ENCODE data around the gene USP25. TPM values are rescaled to one million over a fixed set of nuclear protein-coding genes. Genes with fewer than 3 reads are reported as not detected.

The USP25 gene
- total RNA-seq, 4 donors from 2014 or later = 33.5 to 85.8 (median 53.2) TPM

DNA sequence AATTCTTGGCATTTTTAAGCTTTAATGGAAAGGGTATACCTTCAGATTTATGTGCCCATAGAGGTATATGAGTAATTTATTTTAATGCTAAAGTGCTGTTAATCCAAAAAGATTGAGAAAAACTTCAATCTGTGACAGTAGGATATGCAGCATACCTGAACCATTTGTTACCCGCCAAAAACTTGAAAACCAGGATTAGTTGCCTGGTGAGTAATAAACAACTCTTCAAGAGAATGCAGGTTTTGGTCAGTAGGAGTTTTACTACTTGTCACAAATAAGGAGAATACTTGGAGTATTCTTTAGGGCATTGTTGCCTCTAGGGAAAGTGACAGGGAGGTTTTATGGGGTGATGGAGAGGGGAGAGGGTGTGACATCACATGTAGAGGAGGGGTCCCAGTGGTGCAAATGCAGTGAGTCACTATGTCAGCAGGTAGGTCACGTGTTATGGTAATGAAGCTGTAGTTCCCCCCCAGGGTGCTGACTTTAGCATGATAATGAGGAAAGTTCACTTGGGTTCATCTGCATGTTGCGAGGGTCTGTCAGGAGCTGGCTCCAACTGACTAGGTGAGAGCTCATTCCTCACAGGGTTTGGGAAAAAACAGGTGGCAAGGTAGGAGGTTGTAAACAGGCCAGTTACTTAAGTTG is 23.1 kb downstream of the USP25 start:
- Histone ChIP-seq H3K4me3 (no peak overlapping the region), H3K27ac (no peak overlapping the region), H3K4me1 (peaks cover 0 to 45% (median 6%) of the 10 kb centered on the region in 4 donors), H3K27me3 (no peaks in the 10 kb centered on the region), H3K36me3 (no peaks in the 10 kb centered on the region), H3K9me3 (no peaks in the 10 kb centered on the region)
- DNase-seq = no peak
- TF ChIP-seq, protein P1, sequence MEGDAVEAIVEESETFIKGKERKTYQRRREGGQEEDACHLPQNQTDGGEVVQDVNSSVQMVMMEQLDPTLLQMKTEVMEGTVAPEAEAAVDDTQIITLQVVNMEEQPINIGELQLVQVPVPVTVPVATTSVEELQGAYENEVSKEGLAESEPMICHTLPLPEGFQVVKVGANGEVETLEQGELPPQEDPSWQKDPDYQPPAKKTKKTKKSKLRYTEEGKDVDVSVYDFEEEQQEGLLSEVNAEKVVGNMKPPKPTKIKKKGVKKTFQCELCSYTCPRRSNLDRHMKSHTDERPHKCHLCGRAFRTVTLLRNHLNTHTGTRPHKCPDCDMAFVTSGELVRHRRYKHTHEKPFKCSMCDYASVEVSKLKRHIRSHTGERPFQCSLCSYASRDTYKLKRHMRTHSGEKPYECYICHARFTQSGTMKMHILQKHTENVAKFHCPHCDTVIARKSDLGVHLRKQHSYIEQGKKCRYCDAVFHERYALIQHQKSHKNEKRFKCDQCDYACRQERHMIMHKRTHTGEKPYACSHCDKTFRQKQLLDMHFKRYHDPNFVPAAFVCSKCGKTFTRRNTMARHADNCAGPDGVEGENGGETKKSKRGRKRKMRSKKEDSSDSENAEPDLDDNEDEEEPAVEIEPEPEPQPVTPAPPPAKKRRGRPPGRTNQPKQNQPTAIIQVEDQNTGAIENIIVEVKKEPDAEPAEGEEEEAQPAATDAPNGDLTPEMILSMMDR (IDR thresholded peaks at IDR 0.05) = no peak
- TF ChIP-seq POLR2A (IDR thresholded peaks at IDR 0.05) = no peak

DNA sequence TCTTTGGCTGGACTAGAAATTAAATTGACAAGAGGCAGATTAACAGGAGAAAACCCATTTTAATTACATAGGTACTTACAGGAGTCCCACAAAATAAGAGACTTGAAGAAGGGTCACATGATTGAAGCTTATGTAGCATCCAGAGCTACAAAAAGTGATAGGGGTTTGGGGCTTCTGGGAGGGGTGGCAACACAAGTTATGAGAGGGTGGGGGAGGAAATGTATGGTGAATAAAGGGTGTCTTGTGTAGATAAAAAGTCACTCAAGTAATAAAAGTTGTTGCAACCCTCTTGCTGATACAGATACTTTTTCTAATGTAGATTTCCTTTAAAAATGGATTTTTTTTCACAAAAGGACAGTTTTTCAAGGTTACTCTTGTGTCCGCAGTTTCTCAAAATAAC is 24.0 kb downstream of the USP25 start:
- no peak for TF ChIP-seq POLR2A (IDR thresholded peaks at IDR 0.05)
- TF ChIP-seq, protein P1 (IDR thresholded peaks at IDR 0.05) = no peak
- no peak overlapping the region for H3K27ac ChIP-seq

DNA sequence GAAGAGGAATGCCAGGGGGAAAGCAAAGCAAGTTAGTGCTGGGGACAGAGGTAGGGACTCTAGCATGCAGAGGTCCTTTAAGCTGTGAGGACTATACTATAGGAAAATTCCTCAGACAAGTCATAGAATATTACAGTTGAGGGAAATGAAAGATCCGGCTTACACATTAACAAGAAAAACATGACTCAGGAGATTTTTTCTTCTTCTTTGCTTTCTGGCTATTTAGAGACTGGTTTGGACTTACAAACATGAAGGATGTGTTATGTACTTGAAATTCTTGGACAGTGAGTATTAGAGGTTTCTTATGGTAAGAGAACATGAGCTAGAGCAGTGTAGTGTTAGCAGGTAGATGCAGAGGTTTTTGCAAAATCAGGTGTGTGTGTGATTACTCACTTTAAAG is 24.9 kb downstream of the USP25 start:
- Histone ChIP-seq H3K36me3 (no peaks in the 10 kb centered on the region), H3K27ac (peak overlapping the region in 1 of 4 donors; percentile 27)
- TF ChIP-seq, protein P1 (IDR thresholded peaks at IDR 0.05) = no peak
- no peak for TF ChIP-seq POLR2A (IDR thresholded peaks at IDR 0.05)

More for the DNA sequence above, 24.0 kb downstream of the USP25 start:
- Histone ChIP-seq H3K36me3 (no peaks in the 10 kb centered on the region), H3K9me3 (no peaks in the 10 kb centered on the region), H3K4me1 (peaks cover 0 to 45% (median 6%) of the 10 kb centered on the region in 4 donors), H3K27me3 (no peaks in the 10 kb centered on the region), H3K4me3 (no peak overlapping the region)
- DNase-seq = no peak

DNA sequence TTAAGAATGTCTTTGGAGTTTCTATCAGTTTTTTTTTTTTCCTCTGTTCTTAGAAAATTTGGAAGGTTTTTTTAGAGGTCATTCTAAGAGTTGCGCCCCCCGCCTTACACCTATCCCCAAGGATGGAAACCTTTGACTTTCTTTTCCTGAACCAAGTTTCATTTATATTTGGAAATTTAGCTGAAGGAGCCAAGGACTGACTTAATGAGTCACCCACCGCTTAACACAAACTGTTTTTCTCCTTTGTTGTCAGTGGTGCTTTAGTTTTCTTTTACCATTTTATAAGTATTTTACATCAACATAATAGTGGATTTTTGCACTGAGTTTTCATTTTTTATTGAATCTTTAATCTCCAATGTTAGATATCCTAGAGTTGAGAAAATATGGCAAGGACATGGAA is 25.3 kb downstream of the USP25 start:
- Histone ChIP-seq H3K4me1 (peaks cover 0 to 46% (median 4%) of the 10 kb centered on the region in 4 donors), H3K27ac (no peak overlapping the region), H3K36me3 (no peaks in the 10 kb centered on the region), H3K4me3 (no peak overlapping the region), H3K27me3 (no peaks in the 10 kb centered on the region), H3K9me3 (no peaks in the 10 kb centered on the region)
- no peak for DNase-seq
- TF ChIP-seq, protein P1 (IDR thresholded peaks at IDR 0.05) = no peak
- TF ChIP-seq POLR2A (IDR thresholded peaks at IDR 0.05) = no peak

More for the DNA sequence above, 24.9 kb downstream of the USP25 start:
- H3K4me3 ChIP-seq = no peak overlapping the region
- no peaks in the 10 kb centered on the region for H3K27me3 ChIP-seq
- DNase-seq = no peak
- no peaks in the 10 kb centered on the region for H3K9me3 ChIP-seq
- H3K4me1 ChIP-seq = peaks cover 0 to 44% (median 6%) of the 10 kb centered on the region in 4 donors

DNA sequence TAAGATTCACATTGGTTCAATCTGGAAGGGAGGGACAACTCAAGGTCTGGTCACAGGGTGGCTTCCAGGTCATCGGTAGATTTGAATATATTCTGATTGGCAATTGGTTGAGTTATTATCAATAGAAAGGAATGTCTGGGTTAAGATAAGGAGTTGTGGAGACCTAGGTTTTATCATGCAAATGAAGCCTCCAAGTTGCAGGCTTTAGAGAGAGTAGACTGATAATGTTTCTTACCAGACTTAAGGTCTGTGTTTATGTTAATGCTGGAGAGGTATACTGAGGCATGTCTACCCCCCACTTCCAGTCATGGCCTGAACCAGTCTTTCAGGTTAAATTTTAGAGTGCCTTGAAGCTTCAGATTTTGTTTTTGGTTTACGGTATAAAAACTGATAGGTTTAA is 29.7 kb downstream of the USP25 start:
- no peak for DNase-seq
- no peak overlapping the region for H3K27ac ChIP-seq
- peaks cover 0 to 32% (median under 1%) of the 10 kb centered on the region in 4 donors for H3K4me1 ChIP-seq
- TF ChIP-seq POLR2A (IDR thresholded peaks at IDR 0.05) = no peak
- TF ChIP-seq, protein P1 (IDR thresholded peaks at IDR 0.05) = no peak
- H3K27me3 ChIP-seq = no peaks in the 10 kb centered on the region
- no peak overlapping the region for H3K4me3 ChIP-seq
- H3K9me3 ChIP-seq = no peaks in the 10 kb centered on the region
- H3K36me3 ChIP-seq = no peaks in the 10 kb centered on the region
